Measurements from ENCODE around the gene S100Z.
"Not testable (repeated sequence)": the region's sequence is repeated elsewhere in the genome, so short reads cannot be mapped to it uniquely, and the experiment has no call there.

GRCh38 chr5:76826416-76826815 lies 23.4 kb upstream of the S100Z start:
- TF ChIP-seq EZH2 (IDR thresholded peaks at IDR 0.05); POLR2AphosphoS5 (IDR thresholded peaks at IDR 0.05; ENCODE audit: borderline replicate concordance, low read depth, low read length); FOXP2 (optimal IDR thresholded peaks at IDR 0.05; ENCODE audit: control extremely low read depth, extremely low read length, insufficient read depth): not testable (repeated sequence)

Measured in SK-N-MC (cell line).